Coronary artery (tissue), 2 donors: ENCODE measurements around the gene MAPK14.

ENCODE experiments used
- DNase-seq: peaks from one replicate; pipeline ENCODE4 v3.0.0-alpha.2; 2017; ENCODE audit warnings: low spot score
- H3K27ac ChIP-seq, 2 donors: fragments of 200-600 bp; sonication (generic); one replicate each; pipeline ENCODE4 v1.5.1; 2016 to 2019
- H3K4me3 ChIP-seq: fragments of 200-600 bp; sonication (generic); 2 replicates; pipeline ENCODE4 v1.5.1; 2016; ENCODE audit warnings: mild to moderate bottlenecking, moderate library complexity
- TF ChIP-seq, protein P1 (sequence below): fragments of 200-600 bp; sonication (generic); IDR thresholded peaks from one replicate; pipeline ENCODE4 v1.5.1; 2019; ENCODE audit warnings: antibody characterized with exemption

MAPK14 gene

DNA sequence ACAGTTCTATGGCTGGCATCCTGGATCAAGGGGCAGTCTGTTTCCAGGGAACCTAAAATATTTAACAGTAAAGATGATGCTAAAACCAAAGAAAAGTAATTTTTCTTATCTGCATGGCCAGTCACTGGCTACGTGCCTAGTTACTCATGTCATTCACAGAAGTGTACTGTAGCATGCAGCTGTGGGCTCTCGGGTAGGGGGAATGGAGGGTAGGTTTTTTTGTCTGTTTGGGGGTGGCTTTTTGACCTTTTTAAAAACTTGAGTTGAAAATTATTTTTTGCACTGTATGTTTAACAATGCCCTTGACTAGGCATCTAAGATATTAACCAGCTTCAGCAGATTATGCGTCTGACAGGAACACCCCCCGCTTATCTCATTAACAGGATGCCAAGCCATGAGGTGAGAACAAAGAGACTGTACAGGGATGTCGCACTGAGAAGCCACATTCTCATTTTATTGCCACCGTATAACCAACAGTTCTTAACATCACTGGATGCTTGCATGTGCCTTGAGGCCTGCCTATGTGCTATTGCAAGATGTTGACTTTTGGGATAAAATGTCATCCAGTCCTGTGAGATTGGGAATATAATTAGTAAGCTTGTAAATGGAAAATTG, 72.4 kb downstream of the MAPK14 start:
- no peak overlapping the region for H3K27ac ChIP-seq
- TF ChIP-seq, protein P1, sequence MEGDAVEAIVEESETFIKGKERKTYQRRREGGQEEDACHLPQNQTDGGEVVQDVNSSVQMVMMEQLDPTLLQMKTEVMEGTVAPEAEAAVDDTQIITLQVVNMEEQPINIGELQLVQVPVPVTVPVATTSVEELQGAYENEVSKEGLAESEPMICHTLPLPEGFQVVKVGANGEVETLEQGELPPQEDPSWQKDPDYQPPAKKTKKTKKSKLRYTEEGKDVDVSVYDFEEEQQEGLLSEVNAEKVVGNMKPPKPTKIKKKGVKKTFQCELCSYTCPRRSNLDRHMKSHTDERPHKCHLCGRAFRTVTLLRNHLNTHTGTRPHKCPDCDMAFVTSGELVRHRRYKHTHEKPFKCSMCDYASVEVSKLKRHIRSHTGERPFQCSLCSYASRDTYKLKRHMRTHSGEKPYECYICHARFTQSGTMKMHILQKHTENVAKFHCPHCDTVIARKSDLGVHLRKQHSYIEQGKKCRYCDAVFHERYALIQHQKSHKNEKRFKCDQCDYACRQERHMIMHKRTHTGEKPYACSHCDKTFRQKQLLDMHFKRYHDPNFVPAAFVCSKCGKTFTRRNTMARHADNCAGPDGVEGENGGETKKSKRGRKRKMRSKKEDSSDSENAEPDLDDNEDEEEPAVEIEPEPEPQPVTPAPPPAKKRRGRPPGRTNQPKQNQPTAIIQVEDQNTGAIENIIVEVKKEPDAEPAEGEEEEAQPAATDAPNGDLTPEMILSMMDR, result no peak
- no peak for DNase-seq
- no peak overlapping the region for H3K4me3 ChIP-seq

DNA sequence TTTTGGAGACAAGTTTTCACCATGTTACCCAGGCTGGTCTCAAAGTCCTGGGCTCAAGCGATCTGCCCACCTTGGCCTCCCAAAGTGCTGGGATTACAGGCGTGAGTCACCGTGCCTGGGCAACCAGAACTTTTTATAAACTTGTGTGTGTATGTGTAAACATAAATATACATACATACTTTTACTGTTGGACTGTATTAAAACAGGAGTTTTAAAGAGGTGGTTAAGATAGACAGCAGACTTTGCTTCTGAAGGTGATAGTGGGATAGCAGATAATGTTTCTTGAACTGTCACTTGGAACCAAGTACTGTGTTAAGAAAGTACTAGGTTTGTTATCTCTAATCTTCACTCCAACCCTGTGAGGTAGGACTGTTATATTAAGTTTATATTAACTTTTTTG, 74.1 kb downstream of the MAPK14 start:
- TF ChIP-seq, protein P1, result no peak
- H3K4me3 ChIP-seq, result no peak overlapping the region
- no peak overlapping the region for H3K27ac ChIP-seq
- DNase-seq, result no peak

DNA sequence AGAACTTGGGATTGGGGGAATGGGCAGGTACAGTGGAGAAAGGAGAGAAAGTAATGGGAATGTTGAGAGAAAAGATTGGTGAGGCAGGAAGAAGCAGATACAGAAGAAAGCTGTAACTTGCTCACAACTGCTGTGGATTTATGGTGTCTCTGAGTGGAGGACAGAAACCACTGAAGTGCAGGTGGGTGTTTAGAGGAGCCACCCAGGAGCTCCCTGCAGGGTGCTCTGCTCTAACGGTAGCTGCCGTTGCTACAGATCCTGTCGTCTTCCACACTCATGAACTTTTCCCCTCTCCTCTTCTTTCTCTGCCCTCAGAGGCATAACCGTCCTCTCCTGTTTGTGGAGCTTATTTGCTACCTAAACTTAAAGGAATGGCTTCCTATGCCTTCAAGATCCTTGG, 75.2 kb downstream of the MAPK14 start:
- Histone ChIP-seq H3K27ac (no peak overlapping the region), H3K4me3 (no peak overlapping the region)
- TF ChIP-seq, protein P1, result no peak
- DNase-seq, result no peak

DNA sequence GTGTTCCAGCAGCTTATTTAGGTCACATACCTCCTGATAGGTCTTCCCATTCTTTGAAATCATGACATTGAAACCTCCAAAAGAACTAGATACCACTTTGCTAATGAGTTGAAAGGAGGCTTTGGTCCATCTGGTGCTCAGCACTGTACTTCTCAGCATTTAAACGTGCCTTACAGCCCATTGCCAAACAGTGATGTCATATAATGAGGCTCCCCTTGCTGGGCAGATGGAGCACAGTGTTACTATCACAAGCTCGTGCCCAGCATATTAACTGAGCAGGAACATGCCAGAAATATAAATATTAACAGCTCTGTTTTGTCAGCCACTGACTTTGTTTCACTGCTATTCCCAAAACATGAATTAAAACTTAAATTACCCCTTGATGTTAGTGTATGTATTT, 77.2 kb downstream of the MAPK14 start:
- no peak for DNase-seq
- TF ChIP-seq, protein P1, result no peak
- no peak overlapping the region for H3K27ac ChIP-seq

GRCh38 chr6:36109092-36109491, 81.5 kb downstream of the MAPK14 start:
- no peak overlapping the region for H3K27ac ChIP-seq
- DNase-seq, result no peak

More for the DNA sequence above, 77.2 kb downstream of the MAPK14 start:
- H3K4me3 ChIP-seq, result no peak overlapping the region

GRCh38 chr6:36110050-36110449, 82.4 kb downstream of the MAPK14 start:
- no peak overlapping the region for H3K27ac ChIP-seq
- no peak overlapping the region for H3K4me3 ChIP-seq
- DNase-seq, result no peak
- TF ChIP-seq, protein P1, result no peak

More at GRCh38 chr6:36109092-36109491, 81.5 kb downstream of the MAPK14 start:
- no peak overlapping the region for H3K4me3 ChIP-seq
- TF ChIP-seq, protein P1, result no peak

GRCh38 chr6:36110863-36111262, 83.3 kb downstream of the MAPK14 start:
- H3K27ac ChIP-seq, result no peak overlapping the region
- no peak overlapping the region for H3K4me3 ChIP-seq
- TF ChIP-seq, protein P1, result no peak
- no peak for DNase-seq
